Neural crest cell (in vitro differentiated cells): ENCODE measurements around the gene KLHDC7B. TPM values are rescaled to one million over a fixed set of nuclear protein-coding genes. Genes with fewer than 3 reads are reported as not detected.

Experiments
- DNase-seq: peaks from one replicate; pipeline ENCODE4 v3.0.0; 2021; ENCODE audit warnings: low read depth, mixed read lengths, low spot score
- H3K27ac Mint-ChIP-seq: one replicate; pipeline ENCODE4 v1.8.0; 2021; ENCODE audit warnings: mild to moderate bottlenecking, mixed read lengths; ENCODE audit not compliant: unreplicated experiment
- H3K27me3 Mint-ChIP-seq: 2 replicates; pipeline ENCODE4 v1.8.0; 2021; ENCODE audit warnings: low read depth, mild to moderate bottlenecking, mixed read lengths
- H3K36me3 Mint-ChIP-seq: 2 replicates; pipeline ENCODE4 v1.8.0; 2021; ENCODE audit warnings: low read depth, mild to moderate bottlenecking, mixed read lengths
- H3K4me1 Mint-ChIP-seq: 2 replicates; pipeline ENCODE4 v1.8.0; 2021; ENCODE audit warnings: mixed read lengths
- H3K4me3 Mint-ChIP-seq: one replicate; pipeline ENCODE4 v1.8.0; 2021; ENCODE audit warnings: mild to moderate bottlenecking, mixed read lengths
- H3K9me3 Mint-ChIP-seq: 2 replicates; pipeline ENCODE4 v1.8.0; 2021; ENCODE audit warnings: mixed read lengths
- CTCF ChIP-seq: fragments of 200-600 bp; sonication (generic); conservative IDR thresholded peaks from 2 replicates; pipeline ENCODE4 v1.5.0; 2021; ENCODE audit warnings: antibody characterized with exemption, mild to moderate bottlenecking
- total RNA-seq: library from RNA; stranded (reverse); gene quantifications from 2 replicates; pipeline ENCODE4 v1.2.1, GENCODE V29; 2021

Gene KLHDC7B
- total RNA-seq, 1 donor from 2014 or later: 0.07 TPM

- H3K9me3 Mint-ChIP-seq: no peaks in the 10 kb centered on the region
- no peak overlapping the region for H3K27ac Mint-ChIP-seq
- no peak overlapping the region for H3K4me3 Mint-ChIP-seq
- no peak for DNase-seq
- peaks cover 2% of the 10 kb centered on the region for H3K36me3 Mint-ChIP-seq
- peaks cover 3% of the 10 kb centered on the region for H3K4me1 Mint-ChIP-seq
- no peak for TF ChIP-seq CTCF
- H3K27me3 Mint-ChIP-seq: peaks cover 7% of the 10 kb centered on the region
These were observed 22.9 kb downstream of the KLHDC7B start for GRCh38 chr22:50568626-50569025.

GRCh38 chr22:50569041-50569459, 23.4 kb downstream of the KLHDC7B start:
- Mint-ChIP-seq H3K36me3 (peaks cover 2% of the 10 kb centered on the region), H3K9me3 (no peaks in the 10 kb centered on the region), H3K4me3 (no peak overlapping the region), H3K27ac (no peak overlapping the region), H3K4me1 (no peaks in the 10 kb centered on the region), H3K27me3 (peaks cover 5% of the 10 kb centered on the region)
- no peak for TF ChIP-seq CTCF
- no peak for DNase-seq

- no peak overlapping the region for H3K4me3 Mint-ChIP-seq
- no peaks in the 10 kb centered on the region for H3K4me1 Mint-ChIP-seq
- no peak for TF ChIP-seq CTCF
- no peaks in the 10 kb centered on the region for H3K27me3 Mint-ChIP-seq
- no peak for DNase-seq
- no peaks in the 10 kb centered on the region for H3K9me3 Mint-ChIP-seq
- H3K27ac Mint-ChIP-seq: no peak overlapping the region
- H3K36me3 Mint-ChIP-seq: peaks cover 2% of the 10 kb centered on the region
These were observed 24.3 kb downstream of the KLHDC7B start for GRCh38 chr22:50569896-50570535.

- H3K4me1 Mint-ChIP-seq: no peaks in the 10 kb centered on the region
- H3K4me3 Mint-ChIP-seq: no peak overlapping the region
- no peaks in the 10 kb centered on the region for H3K9me3 Mint-ChIP-seq
- H3K36me3 Mint-ChIP-seq: peaks cover 2% of the 10 kb centered on the region
- no peak overlapping the region for H3K27ac Mint-ChIP-seq
- no peak for DNase-seq
- no peak for TF ChIP-seq CTCF
- H3K27me3 Mint-ChIP-seq: no peaks in the 10 kb centered on the region
These were observed 25.2 kb downstream of the KLHDC7B start for GRCh38 chr22:50570861-50571260.

GRCh38 chr22:50571264-50572175, 25.8 kb downstream of the KLHDC7B start:
- Mint-ChIP-seq H3K27ac (no peak overlapping the region), H3K27me3 (no peaks in the 10 kb centered on the region), H3K4me3 (no peak overlapping the region), H3K4me1 (no peaks in the 10 kb centered on the region), H3K9me3 (no peaks in the 10 kb centered on the region), H3K36me3 (peaks cover 2% of the 10 kb centered on the region)
- TF ChIP-seq CTCF: no peak
- no peak for DNase-seq
